Endothelial cell of umbilical vein (primary cell): ENCODE data around the gene GGTLC1. TPM values are rescaled to one million over a fixed set of nuclear protein-coding genes. Genes with fewer than 3 reads are reported as not detected.

Source experiments
- BruUV-seq: library from RNA; stranded (reverse); fragments of 400-500 nt; replicated peaks from 2 replicates; lab custom pipeline; 2021; lab: Mats Ljungman, UMichigan
- CTCF ChIA-PET: fragments of 300-600, 350-600 bp; sonication (Branson Sonifier 250); formaldehyde crosslinking; loops from one replicate; lab custom pipeline; 2021; ENCODE audit warnings: antibody characterized with exemption, inconsistent platforms; lab: Charles Lee
- POLR2A ChIA-PET: fragments of 300-600, 350-600 bp; sonication (Branson Sonifier 250); formaldehyde crosslinking; loops from one replicate; lab custom pipeline; 2021; ENCODE audit warnings: antibody characterized with exemption, inconsistent platforms; lab: Charles Lee
- DNase-seq: peaks from one replicate; pipeline ENCODE4 v3.0.0-alpha.2; 2011; ENCODE audit warnings: low read depth, low spot score
- FAIRE-seq: peaks from 2 replicates; lab custom pipeline; 2011; peaks lifted over from hg19 to GRCh38; lab: Jason Lieb, UNC
- H2AFZ ChIP-seq: 2 replicates; pipeline ENCODE4 v1.6.0; 2012; ENCODE audit warnings: low read depth, low read length, control low read depth, inconsistent platforms
- H3K27ac ChIP-seq: 2 replicates; pipeline ENCODE4 v1.5.1; 2011; ENCODE audit warnings: low read depth, mild to moderate bottlenecking, control low read depth, low read length, moderate library complexity; ENCODE audit not compliant: insufficient read depth
- H3K27me3 ChIP-seq, 2 experiments: 2 replicates each; pipeline versions ENCODE4 v1.6.0 to v1.6.1; 2011; ENCODE audit warnings: low read length in 2 of 2, mixed read lengths in 1 of 2; ENCODE audit not compliant: control insufficient read depth in 2 of 2, insufficient read depth in 2 of 2
- H3K36me3 ChIP-seq, 2 experiments: 2 replicates in 1 of 2; 3 replicates in 1 of 2; pipeline ENCODE4 v1.5.1; 2011; ENCODE audit warnings: low read length in 2 of 2, mild to moderate bottlenecking in 1 of 2, moderate library complexity in 1 of 2; ENCODE audit not compliant: control insufficient read depth in 2 of 2, insufficient read depth in 2 of 2; ENCODE audit errors: extremely low read depth in 1 of 2
- H3K4me1 ChIP-seq: 3 replicates; pipeline ENCODE4 v1.5.1; 2011; ENCODE audit warnings: mild to moderate bottlenecking, low read length; ENCODE audit not compliant: control insufficient read depth, insufficient read depth; ENCODE audit errors: extremely low read depth
- H3K4me2 ChIP-seq: 2 replicates; pipeline ENCODE4 v1.6.1; 2011; ENCODE audit warnings: low read length, control low read depth, mixed read lengths; ENCODE audit not compliant: insufficient read depth
- H3K4me3 ChIP-seq, 3 experiments: fragments of 200-600 bp in 1 of 3; sonication (generic), shearing (Covaris generic) in 1 of 3; replicated peaks in 1 of 3; 2 replicates each; pipeline ENCODE4 v1.5.1; 2011 to 2016; ENCODE audit warnings: control low read depth in 3 of 3, low read length in 3 of 3, mild to moderate bottlenecking in 2 of 3, inconsistent platforms in 1 of 3, low read depth in 1 of 3, moderate library complexity in 1 of 3; ENCODE audit not compliant: insufficient read depth in 1 of 3
- H3K79me2 ChIP-seq: 2 replicates; pipeline ENCODE4 v1.6.0; 2012; ENCODE audit warnings: low read length, inconsistent platforms; ENCODE audit not compliant: control insufficient read depth, insufficient read depth
- H3K9ac ChIP-seq: replicated peaks from 2 replicates; pipeline ENCODE3; 2011; ENCODE audit warnings: low read length, control low read depth; ENCODE audit not compliant: insufficient read depth; ENCODE audit errors: extremely low read depth
- H3K9me1 ChIP-seq: replicated peaks from 3 replicates; pipeline ENCODE4 v1.6.0; 2011; ENCODE audit warnings: mild to moderate bottlenecking, low read length; ENCODE audit not compliant: control insufficient read depth, insufficient read depth; ENCODE audit errors: extremely low read depth
- H3K9me3 ChIP-seq: replicated peaks from 2 replicates; pipeline ENCODE4 v1.5.1; 2012; ENCODE audit warnings: low read length, inconsistent platforms; ENCODE audit not compliant: control insufficient read depth, insufficient read depth
- H4K20me1 ChIP-seq: replicated peaks from 2 replicates; pipeline ENCODE3; 2011; ENCODE audit warnings: mild to moderate bottlenecking, low read length; ENCODE audit not compliant: control insufficient read depth, insufficient read depth; ENCODE audit errors: extremely low read depth
- EZH2 ChIP-seq: IDR thresholded peaks from 2 replicates; pipeline ENCODE4 v1.6.1; 2012; ENCODE audit warnings: borderline replicate concordance, low read depth, mild to moderate bottlenecking, moderate library complexity, low read length, inconsistent platforms; ENCODE audit not compliant: severe bottlenecking
- FOS ChIP-seq: IDR thresholded peaks from 2 replicates; pipeline ENCODE4 v1.6.1; 2011; ENCODE audit warnings: mild to moderate bottlenecking, low read length, moderate library complexity, borderline replicate concordance; ENCODE audit not compliant: insufficient read depth
- MYC ChIP-seq: IDR thresholded peaks from one replicate; pipeline ENCODE4 v1.6.1; 2011; ENCODE audit warnings: mild to moderate bottlenecking, low read depth, low read length
- POLR2A ChIP-seq: IDR thresholded peaks from 2 replicates; pipeline ENCODE4 v1.6.1; 2012; ENCODE audit warnings: low read depth, mild to moderate bottlenecking, control low read depth, low read length
- POLR2AphosphoS5 ChIP-seq: IDR thresholded peaks from 2 replicates; pipeline ENCODE4 v1.6.1; 2012; ENCODE audit warnings: low read depth, mild to moderate bottlenecking, control low read depth, low read length, moderate library complexity; ENCODE audit not compliant: insufficient read depth
- dilution Hi-C: fragments of 300-500 bp; cut with MboI; formaldehyde crosslinking; loops from one replicate; pipeline ENCODE4 v1.15.0; 2019; ENCODE audit warnings: low sequenced_read_pairs; ENCODE audit not compliant: extremely low pct_ligation_motif_present
- intact Hi-C: fragments of 100-400 bp; cut with micrococcal nuclease; formaldehyde crosslinking; loops from one replicate; pipeline ENCODE4 v1.10.0; 2022
- polyA plus RNA-seq, 4 experiments: library from polyadenylated mRNA; depleted of rRNA in 3 of 4; stranded (reverse) in 3 of 4; unstranded in 1 of 4; fragments of >200 nt; gene quantifications; 2 replicates each; pipeline versions ENCODE4 v1.2.1 to v1.2.3, GENCODE V29; 2011 to 2012; ENCODE audit warnings: missing spikeins in 1 of 4
- total RNA-seq: library from RNA; stranded (reverse); gene quantifications from 2 replicates; pipeline ENCODE4 v1.2.3, GENCODE V29; 2021
- TF ChIP-seq, protein P1 (sequence below): IDR thresholded peaks from 2 replicates; pipeline ENCODE4 v1.6.1; 2011; ENCODE audit not compliant: insufficient read depth, insufficient read length
- TF ChIP-seq, protein P2 (sequence below), 2 donors: IDR thresholded peaks; 1 replicate in 1 of 2; 2 replicates in 1 of 2; pipeline ENCODE4 v1.5.1; 2011; ENCODE audit warnings: low read length in 2 of 2, mild to moderate bottlenecking in 2 of 2, moderate library complexity in 2 of 2, control low read depth in 1 of 2, inconsistent platforms in 1 of 2, low read depth in 1 of 2; ENCODE audit not compliant: insufficient read depth in 1 of 2; ENCODE audit errors: extremely low read depth in 1 of 2

The GGTLC1 gene
- total and polyA plus RNA-seq, 2 donors (not counting 3 experiments of a cell fraction or from before 2014, with no cell fraction given), result not detected

DNA sequence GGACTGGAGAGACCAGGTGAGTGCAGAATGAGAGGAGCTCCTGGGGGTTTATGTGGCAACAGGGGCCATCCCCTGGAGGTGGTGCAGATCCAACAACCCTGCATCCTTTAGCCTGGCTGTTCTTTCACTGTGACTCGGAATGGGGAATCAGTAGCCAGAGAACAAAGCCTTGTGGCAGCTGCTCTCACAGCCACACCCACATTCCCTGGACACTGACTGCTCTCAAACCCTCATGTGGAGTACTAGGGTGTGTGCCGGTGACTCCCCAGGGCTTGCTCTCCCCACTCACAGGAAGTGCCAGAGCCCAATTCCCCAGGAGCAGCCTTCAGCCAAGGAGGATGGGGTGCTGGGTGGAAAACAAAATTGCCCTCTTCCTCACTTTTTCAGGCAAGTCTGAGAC lies 30.2 kb upstream of the GGTLC1 start:
- no peaks in the 10 kb centered on the region for H3K9me3 ChIP-seq
- DNase-seq (no peak), FAIRE-seq (no peak)
- no peak overlapping the region for H3K27ac ChIP-seq
- H2AFZ ChIP-seq, result no peak overlapping the region
- TF ChIP-seq POLR2AphosphoS5 (no peak), MYC (no peak), FOS (no peak), POLR2A (no peak), EZH2 (no peak)
- TF ChIP-seq, protein P1, sequence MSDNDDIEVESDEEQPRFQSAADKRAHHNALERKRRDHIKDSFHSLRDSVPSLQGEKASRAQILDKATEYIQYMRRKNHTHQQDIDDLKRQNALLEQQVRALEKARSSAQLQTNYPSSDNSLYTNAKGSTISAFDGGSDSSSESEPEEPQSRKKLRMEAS, result no peak
- TF ChIP-seq, protein P2, sequence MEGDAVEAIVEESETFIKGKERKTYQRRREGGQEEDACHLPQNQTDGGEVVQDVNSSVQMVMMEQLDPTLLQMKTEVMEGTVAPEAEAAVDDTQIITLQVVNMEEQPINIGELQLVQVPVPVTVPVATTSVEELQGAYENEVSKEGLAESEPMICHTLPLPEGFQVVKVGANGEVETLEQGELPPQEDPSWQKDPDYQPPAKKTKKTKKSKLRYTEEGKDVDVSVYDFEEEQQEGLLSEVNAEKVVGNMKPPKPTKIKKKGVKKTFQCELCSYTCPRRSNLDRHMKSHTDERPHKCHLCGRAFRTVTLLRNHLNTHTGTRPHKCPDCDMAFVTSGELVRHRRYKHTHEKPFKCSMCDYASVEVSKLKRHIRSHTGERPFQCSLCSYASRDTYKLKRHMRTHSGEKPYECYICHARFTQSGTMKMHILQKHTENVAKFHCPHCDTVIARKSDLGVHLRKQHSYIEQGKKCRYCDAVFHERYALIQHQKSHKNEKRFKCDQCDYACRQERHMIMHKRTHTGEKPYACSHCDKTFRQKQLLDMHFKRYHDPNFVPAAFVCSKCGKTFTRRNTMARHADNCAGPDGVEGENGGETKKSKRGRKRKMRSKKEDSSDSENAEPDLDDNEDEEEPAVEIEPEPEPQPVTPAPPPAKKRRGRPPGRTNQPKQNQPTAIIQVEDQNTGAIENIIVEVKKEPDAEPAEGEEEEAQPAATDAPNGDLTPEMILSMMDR (IDR thresholded peaks at IDR 0.05; ENCODE audit: extremely low read depth in 1 of 2, insufficient read depth in 1 of 2, low read depth in 1 of 2, low read length in 2 of 2), result no peak
- no peaks in the 10 kb centered on the region for H3K27me3 ChIP-seq
- no peak overlapping the region for H3K9ac ChIP-seq
- no peaks in the 10 kb centered on the region for H3K79me2 ChIP-seq
- no peaks in the 10 kb centered on the region for H4K20me1 ChIP-seq
- no peak overlapping the region for H3K4me2 ChIP-seq
- dilution Hi-C loops, result no loop called here
- BruUV-seq, result no TSS peak
- ChIA-PET POLR2A (no interaction called here), CTCF (interaction anchor here (1.3 to 1.9 kb wide), 2 partner anchors 8 to 142 kb away, joined by 3 to 9 read pairs; no protein-coding TSS in a partner anchor)
- no peak overlapping the region for H3K4me3 ChIP-seq
- H3K4me1 ChIP-seq, result peaks cover 13% of the 10 kb centered on the region
- intact Hi-C loops, result no loop called here
- no peaks in the 10 kb centered on the region for H3K36me3 ChIP-seq
- H3K9me1 ChIP-seq, result no peaks in the 10 kb centered on the region
